ENCODE results near the gene AKAP10. TPM values are rescaled to one million over a fixed set of nuclear protein-coding genes. Genes with fewer than 3 reads are reported as not detected.
"Not testable (repeated sequence)": the region's sequence is repeated elsewhere in the genome, so short reads cannot be mapped to it uniquely, and the experiment has no call there.

Gene AKAP10
- total RNA-seq, 1 donor from 2014 or later: 26.9 TPM

GRCh38 chr17:19978805-19979211 lies 1.2 kb upstream of the AKAP10 start:
- Mint-ChIP-seq H3K36me3 (ENCODE audit: low read depth, unreplicated experiment) (peaks cover 8% of the 10 kb centered on the region), H3K27me3 (ENCODE audit: unreplicated experiment) (peaks cover 6% of the 10 kb centered on the region), H3K27ac (ENCODE audit: unreplicated experiment) (peak overlapping the region; percentile 84), H3K4me1 (ENCODE audit: unreplicated experiment) (peaks cover 12% of the 10 kb centered on the region), H3K4me3 (ENCODE audit: unreplicated experiment) (peak overlapping the region; percentile 92), H3K9me3 (ENCODE audit: unreplicated experiment) (no peaks in the 10 kb centered on the region)
- no peak for DNase-seq (ENCODE audit: low spot score)
- TF ChIP-seq, protein P1, sequence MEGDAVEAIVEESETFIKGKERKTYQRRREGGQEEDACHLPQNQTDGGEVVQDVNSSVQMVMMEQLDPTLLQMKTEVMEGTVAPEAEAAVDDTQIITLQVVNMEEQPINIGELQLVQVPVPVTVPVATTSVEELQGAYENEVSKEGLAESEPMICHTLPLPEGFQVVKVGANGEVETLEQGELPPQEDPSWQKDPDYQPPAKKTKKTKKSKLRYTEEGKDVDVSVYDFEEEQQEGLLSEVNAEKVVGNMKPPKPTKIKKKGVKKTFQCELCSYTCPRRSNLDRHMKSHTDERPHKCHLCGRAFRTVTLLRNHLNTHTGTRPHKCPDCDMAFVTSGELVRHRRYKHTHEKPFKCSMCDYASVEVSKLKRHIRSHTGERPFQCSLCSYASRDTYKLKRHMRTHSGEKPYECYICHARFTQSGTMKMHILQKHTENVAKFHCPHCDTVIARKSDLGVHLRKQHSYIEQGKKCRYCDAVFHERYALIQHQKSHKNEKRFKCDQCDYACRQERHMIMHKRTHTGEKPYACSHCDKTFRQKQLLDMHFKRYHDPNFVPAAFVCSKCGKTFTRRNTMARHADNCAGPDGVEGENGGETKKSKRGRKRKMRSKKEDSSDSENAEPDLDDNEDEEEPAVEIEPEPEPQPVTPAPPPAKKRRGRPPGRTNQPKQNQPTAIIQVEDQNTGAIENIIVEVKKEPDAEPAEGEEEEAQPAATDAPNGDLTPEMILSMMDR (IDR thresholded peaks at IDR 0.05; ENCODE audit: unreplicated experiment): no peak

DNA sequence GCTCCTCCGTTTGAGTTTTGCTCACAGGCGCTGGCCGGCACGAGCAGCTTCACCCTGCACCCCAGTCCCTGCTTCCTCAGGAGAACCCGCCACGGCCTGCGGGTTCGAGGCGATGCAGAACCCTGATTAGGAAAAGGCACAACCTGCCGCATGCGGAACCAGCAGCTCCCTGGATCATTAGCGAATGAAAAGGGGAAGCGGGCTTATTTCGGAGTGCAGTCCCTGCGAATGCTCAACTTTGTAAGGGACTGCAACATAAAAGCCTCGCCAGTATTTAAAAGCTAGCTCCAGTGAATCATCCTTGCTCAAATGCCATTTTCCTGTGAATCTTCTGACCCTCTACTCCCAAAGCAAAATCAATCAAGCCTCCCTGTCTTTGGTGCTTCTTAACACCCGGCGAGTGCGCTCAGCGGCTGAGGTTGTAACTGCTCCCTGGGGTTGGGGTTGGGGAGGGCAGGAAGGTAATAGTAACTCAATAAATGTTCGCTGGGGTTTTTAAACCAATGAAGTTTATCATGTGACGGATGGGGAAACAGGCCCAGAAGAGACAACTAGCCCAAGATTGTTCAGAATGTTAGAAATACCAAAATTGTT lies 678 bp upstream of the AKAP10 start:
- DNase-seq (ENCODE audit: low spot score): no peak
- Mint-ChIP-seq H3K4me3 (ENCODE audit: unreplicated experiment) (peak overlapping the region; percentile 92), H3K4me1 (ENCODE audit: unreplicated experiment) (peaks cover 12% of the 10 kb centered on the region), H3K9me3 (ENCODE audit: unreplicated experiment) (no peaks in the 10 kb centered on the region), H3K27ac (ENCODE audit: unreplicated experiment) (peak overlapping the region; percentile 84), H3K36me3 (ENCODE audit: low read depth, unreplicated experiment) (peaks cover 11% of the 10 kb centered on the region), H3K27me3 (ENCODE audit: unreplicated experiment) (peaks cover 6% of the 10 kb centered on the region)
- TF ChIP-seq, protein P1 (IDR thresholded peaks at IDR 0.05; ENCODE audit: unreplicated experiment): no peak

DNA sequence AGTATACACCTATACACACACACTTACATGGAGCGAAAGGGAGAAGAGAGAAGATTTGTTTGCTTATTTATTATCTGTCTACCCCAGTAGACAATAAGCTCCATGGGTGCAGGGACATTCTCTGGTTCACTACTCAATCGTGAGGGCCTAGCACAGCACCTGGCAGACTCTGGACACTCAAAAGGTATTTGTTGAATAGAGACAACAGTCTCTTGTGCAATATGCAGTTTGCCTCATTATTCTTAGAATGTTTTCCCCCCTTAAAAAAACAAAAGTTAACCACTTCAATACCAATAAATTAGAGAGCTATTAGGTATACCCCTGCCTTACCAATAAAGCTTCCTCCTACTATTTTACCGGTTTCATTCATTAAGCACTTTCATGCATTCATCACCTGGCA lies 2.0 kb downstream of the AKAP10 start:
- peak overlapping the region; percentile 71 for H3K4me3 Mint-ChIP-seq (ENCODE audit: unreplicated experiment)
- H3K36me3 Mint-ChIP-seq (ENCODE audit: low read depth, unreplicated experiment): peaks cover 11% of the 10 kb centered on the region
- H3K9me3 Mint-ChIP-seq (ENCODE audit: unreplicated experiment): no peaks in the 10 kb centered on the region
- peaks cover 12% of the 10 kb centered on the region for H3K4me1 Mint-ChIP-seq (ENCODE audit: unreplicated experiment)
- TF ChIP-seq, protein P1 (IDR thresholded peaks at IDR 0.05; ENCODE audit: unreplicated experiment): no peak
- no peak for DNase-seq (ENCODE audit: low spot score)
- no peak overlapping the region for H3K27ac Mint-ChIP-seq (ENCODE audit: unreplicated experiment)
- peaks cover 6% of the 10 kb centered on the region for H3K27me3 Mint-ChIP-seq (ENCODE audit: unreplicated experiment)

GRCh38 chr17:19973156-19973555 lies 4.5 kb downstream of the AKAP10 start:
- H3K27me3 Mint-ChIP-seq (ENCODE audit: unreplicated experiment): peaks cover 6% of the 10 kb centered on the region
- no peak overlapping the region for H3K4me3 Mint-ChIP-seq (ENCODE audit: unreplicated experiment)
- TF ChIP-seq, protein P1 (IDR thresholded peaks at IDR 0.05; ENCODE audit: unreplicated experiment): no peak
- H3K27ac Mint-ChIP-seq (ENCODE audit: unreplicated experiment): no peak overlapping the region
- DNase-seq (ENCODE audit: low spot score): no peak
- peaks cover 6% of the 10 kb centered on the region for H3K4me1 Mint-ChIP-seq (ENCODE audit: unreplicated experiment)
- H3K36me3 Mint-ChIP-seq (ENCODE audit: low read depth, unreplicated experiment): peaks cover 12% of the 10 kb centered on the region
- H3K9me3 Mint-ChIP-seq (ENCODE audit: unreplicated experiment): no peaks in the 10 kb centered on the region

DNA sequence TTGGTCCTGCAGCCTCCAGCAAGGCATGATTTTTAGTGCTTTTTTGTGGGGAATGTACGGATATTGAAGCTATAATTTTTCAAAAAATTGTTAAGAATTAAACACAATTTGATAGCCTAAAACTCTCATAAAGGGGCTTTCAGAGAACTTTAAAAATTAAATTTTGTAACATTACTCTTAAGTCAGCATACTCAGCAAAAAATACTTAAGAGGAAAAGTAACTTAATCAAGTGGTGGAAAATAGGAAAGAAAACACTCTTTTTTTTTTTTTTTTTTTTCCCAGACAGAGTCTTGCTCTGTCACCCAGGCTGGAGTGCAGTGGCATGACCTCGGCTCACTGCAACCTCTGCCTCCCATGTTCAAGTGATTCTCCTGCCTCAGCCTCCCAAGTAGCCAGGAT lies 14.7 kb downstream of the AKAP10 start:
- not testable (repeated sequence) for H3K4me3 Mint-ChIP-seq (ENCODE audit: unreplicated experiment); H3K4me1 Mint-ChIP-seq (ENCODE audit: unreplicated experiment); H3K9me3 Mint-ChIP-seq (ENCODE audit: unreplicated experiment); DNase-seq (ENCODE audit: low spot score); H3K36me3 Mint-ChIP-seq (ENCODE audit: low read depth, unreplicated experiment); H3K27ac Mint-ChIP-seq (ENCODE audit: unreplicated experiment); H3K27me3 Mint-ChIP-seq (ENCODE audit: unreplicated experiment)

Data from endothelial cell (in vitro differentiated cells).